ENCODE measurements around the gene PIK3IP1.
"Not testable (repeated sequence)": the region's sequence is repeated elsewhere in the genome, so short reads cannot be mapped to it uniquely, and the experiment has no call there.

PIK3IP1 gene

DNA sequence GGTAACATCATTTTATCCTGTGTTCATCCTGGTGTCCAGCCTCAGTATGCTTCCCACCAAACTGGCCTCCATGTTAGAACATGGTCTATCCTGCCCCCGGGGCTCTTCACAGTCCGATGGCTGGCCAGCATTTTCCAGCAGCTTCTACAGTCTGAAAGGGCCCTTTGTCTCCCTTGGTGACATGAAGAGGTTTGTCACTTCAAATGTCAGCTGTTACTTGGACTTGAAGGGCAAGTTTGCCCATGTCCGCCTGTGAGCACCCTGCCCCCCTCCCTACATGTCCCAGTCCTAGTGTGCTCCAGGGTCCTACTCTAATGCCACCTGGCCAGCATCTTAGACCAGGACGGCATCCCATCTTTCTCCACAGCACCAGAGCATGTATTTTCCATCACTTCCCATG, 29.1 kb upstream of the PIK3IP1 start:
- TF ChIP-seq, protein P1, sequence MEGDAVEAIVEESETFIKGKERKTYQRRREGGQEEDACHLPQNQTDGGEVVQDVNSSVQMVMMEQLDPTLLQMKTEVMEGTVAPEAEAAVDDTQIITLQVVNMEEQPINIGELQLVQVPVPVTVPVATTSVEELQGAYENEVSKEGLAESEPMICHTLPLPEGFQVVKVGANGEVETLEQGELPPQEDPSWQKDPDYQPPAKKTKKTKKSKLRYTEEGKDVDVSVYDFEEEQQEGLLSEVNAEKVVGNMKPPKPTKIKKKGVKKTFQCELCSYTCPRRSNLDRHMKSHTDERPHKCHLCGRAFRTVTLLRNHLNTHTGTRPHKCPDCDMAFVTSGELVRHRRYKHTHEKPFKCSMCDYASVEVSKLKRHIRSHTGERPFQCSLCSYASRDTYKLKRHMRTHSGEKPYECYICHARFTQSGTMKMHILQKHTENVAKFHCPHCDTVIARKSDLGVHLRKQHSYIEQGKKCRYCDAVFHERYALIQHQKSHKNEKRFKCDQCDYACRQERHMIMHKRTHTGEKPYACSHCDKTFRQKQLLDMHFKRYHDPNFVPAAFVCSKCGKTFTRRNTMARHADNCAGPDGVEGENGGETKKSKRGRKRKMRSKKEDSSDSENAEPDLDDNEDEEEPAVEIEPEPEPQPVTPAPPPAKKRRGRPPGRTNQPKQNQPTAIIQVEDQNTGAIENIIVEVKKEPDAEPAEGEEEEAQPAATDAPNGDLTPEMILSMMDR (IDR thresholded peaks at IDR 0.05; ENCODE audit: low read depth, low read length), result no peak

DNA sequence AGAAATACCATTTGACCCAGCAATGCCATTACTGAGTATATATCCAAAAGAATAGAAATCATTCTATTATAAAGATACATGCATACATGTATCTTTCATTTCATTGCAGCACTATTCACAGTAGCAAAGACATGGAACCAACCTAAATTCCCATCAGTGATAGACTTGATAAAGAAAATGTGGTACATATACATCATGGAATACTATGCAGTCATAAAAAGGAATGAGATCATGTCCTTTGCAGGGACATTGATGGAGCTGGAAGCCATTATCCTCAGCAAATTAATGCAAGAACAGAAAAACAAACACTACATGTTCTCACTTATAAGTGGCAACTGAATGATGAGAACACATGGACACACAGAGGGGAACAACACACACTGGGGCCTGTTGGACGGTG, 21.9 kb upstream of the PIK3IP1 start:
- H3K27ac ChIP-seq; H3K27me3 ChIP-seq (ENCODE audit: insufficient read depth, low read depth, severe bottlenecking); H3K4me3 ChIP-seq (ENCODE audit: low read depth, low read length); H3K9me3 ChIP-seq (ENCODE audit: severe bottlenecking); DNase-seq; H3K36me3 ChIP-seq: not testable (repeated sequence)

More for the DNA sequence above, 29.1 kb upstream of the PIK3IP1 start:
- H3K4me3 ChIP-seq (ENCODE audit: low read depth, low read length), result no peak overlapping the region
- H3K27ac ChIP-seq, result no peak overlapping the region
- no peak for DNase-seq
- H3K27me3 ChIP-seq (ENCODE audit: insufficient read depth, low read depth, severe bottlenecking), result no peaks in the 10 kb centered on the region
- H3K36me3 ChIP-seq, result peaks cover 27% of the 10 kb centered on the region
- H3K9me3 ChIP-seq (ENCODE audit: severe bottlenecking), result no peaks in the 10 kb centered on the region

DNA sequence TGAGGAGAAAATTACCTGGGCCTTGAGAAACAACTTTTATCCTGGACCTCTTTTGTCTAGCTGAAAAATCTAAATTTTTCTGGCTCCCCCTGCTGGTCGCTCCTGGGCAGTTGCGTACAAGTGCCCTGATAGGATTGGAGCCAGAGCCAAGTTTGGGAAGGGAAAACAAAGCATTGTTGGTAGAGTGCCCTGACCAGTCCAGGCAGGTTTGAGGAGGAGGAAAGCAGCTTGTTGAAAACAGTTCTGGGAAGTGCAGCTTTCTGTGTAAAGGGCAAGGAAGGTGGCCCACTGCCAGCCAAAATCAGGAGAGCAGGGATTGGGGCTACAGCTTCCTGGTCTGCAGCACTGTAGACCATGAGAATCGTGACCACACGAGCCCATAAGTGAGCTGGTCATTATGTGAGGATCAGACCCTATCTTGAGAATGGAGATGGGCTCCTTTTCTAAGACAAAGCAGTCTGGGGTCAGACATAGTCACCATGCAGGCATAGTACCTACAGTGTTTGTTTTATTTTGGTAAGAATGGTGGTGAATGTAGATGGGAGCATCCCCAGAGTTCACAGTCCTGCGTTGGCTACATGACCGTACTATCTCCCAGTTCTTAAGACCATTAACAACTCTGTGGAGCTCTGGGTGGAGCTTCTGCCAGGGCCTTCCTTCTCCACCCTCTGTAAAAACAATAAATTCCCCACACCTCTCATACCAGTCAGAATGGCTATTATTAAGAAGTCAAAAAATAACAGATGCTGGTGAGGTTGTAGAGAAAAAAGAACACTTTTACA, 21.3 kb upstream of the PIK3IP1 start:
- H3K36me3 ChIP-seq, result no peaks in the 10 kb centered on the region
- H3K27me3 ChIP-seq (ENCODE audit: insufficient read depth, low read depth, severe bottlenecking), result no peaks in the 10 kb centered on the region
- H3K4me3 ChIP-seq (ENCODE audit: low read depth, low read length), result no peak overlapping the region
- H3K9me3 ChIP-seq (ENCODE audit: severe bottlenecking), result peaks cover 3% of the 10 kb centered on the region
- DNase-seq, result peak; percentile 62
- TF ChIP-seq, protein P1 (IDR thresholded peaks at IDR 0.05; ENCODE audit: low read depth, low read length), result peak; percentile 63
- no peak overlapping the region for H3K27ac ChIP-seq

DNA sequence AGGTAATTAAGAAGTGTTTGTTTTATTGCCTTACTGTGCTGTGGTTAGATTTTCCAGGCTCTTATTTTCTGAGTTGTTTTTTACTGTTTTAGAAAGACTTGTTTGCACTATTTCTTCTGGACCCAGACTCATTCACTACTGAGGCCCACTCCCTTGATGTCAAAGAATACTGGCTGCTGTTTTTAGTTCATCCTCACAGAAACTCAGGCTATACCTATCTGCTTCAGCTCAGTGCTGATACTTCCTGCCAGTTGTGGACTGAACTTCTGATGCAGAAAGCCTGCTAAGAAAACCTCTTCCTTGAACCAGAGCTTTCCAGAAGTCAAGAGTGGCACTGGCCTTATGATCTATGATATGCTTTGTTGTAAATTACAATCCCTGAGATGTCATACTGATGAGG, 15.9 kb upstream of the PIK3IP1 start:
- DNase-seq, result no peak
- H3K36me3 ChIP-seq, result no peaks in the 10 kb centered on the region
- no peaks in the 10 kb centered on the region for H3K27me3 ChIP-seq (ENCODE audit: insufficient read depth, low read depth, severe bottlenecking)
- H3K27ac ChIP-seq, result no peak overlapping the region
- TF ChIP-seq, protein P1 (IDR thresholded peaks at IDR 0.05; ENCODE audit: low read depth, low read length), result no peak
- H3K9me3 ChIP-seq (ENCODE audit: severe bottlenecking), result no peaks in the 10 kb centered on the region
- no peak overlapping the region for H3K4me3 ChIP-seq (ENCODE audit: low read depth, low read length)

DNA sequence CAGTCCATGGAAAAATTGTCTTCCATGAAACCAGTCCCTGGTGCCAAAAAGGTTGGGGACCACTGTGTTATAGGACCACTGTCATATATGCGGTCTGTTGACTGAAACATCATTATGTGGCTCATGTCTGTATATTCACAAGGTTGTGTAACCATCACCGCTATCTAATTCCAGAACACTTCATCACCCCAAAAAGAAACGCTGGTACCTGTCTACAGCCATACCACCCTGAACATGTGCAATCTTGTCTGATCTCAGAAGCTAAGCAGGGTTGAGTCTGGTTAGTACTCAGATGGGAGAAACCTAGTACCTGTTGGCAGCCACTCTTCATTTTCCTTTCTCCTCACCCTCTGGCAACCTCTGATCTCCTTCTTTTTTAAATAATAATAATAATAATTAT, 12.9 kb upstream of the PIK3IP1 start:
- no peak overlapping the region for H3K4me3 ChIP-seq (ENCODE audit: low read depth, low read length)
- TF ChIP-seq, protein P1 (IDR thresholded peaks at IDR 0.05; ENCODE audit: low read depth, low read length), result no peak
- H3K9me3 ChIP-seq (ENCODE audit: severe bottlenecking), result no peaks in the 10 kb centered on the region
- no peaks in the 10 kb centered on the region for H3K36me3 ChIP-seq
- DNase-seq, result no peak
- no peak overlapping the region for H3K27ac ChIP-seq
- H3K27me3 ChIP-seq (ENCODE audit: insufficient read depth, low read depth, severe bottlenecking), result no peaks in the 10 kb centered on the region

DNA sequence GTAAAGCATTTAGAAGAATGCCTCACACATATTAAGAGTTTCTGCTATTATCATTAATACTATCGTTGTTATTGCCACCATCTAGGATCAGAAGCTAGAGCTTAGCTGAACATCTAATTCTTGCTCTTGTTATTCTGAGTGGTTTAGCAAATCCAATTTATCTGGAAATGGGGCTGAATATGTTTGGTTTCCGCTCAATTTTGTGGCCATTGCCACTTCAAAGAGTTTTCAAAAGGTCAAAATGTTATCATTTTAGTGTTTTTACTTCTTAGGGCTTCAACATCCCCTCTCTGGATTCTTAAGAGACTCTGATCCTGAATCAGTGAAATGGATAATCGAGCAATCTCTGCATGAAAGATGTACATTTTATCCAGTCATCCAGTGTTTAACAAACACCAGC, 10.2 kb upstream of the PIK3IP1 start:
- no peak for DNase-seq
- H3K4me3 ChIP-seq (ENCODE audit: low read depth, low read length), result no peak overlapping the region
- no peaks in the 10 kb centered on the region for H3K36me3 ChIP-seq
- no peak overlapping the region for H3K27ac ChIP-seq
- TF ChIP-seq, protein P1 (IDR thresholded peaks at IDR 0.05; ENCODE audit: low read depth, low read length), result no peak
- no peaks in the 10 kb centered on the region for H3K27me3 ChIP-seq (ENCODE audit: insufficient read depth, low read depth, severe bottlenecking)
- no peaks in the 10 kb centered on the region for H3K9me3 ChIP-seq (ENCODE audit: severe bottlenecking)

Measured in WERI-Rb-1 (cell line).